Measurements from ENCODE around the gene RMDN2. TPM values are rescaled to one million over a fixed set of nuclear protein-coding genes. Genes with fewer than 3 reads are reported as not detected.

The RMDN2 gene
- total RNA-seq, 2 experiments from 2014 or later, result 1.4 to 2.6 TPM

GRCh38 chr2:37885329-37885993 is 39.6 kb upstream of the RMDN2 start:
- ATAC-seq (no peak), DNase-seq (no peak)
- Mint-ChIP-seq H3K9me3 (no peaks in the 10 kb centered on the region), H3K4me3 (no peak overlapping the region), H3K27me3 (peaks cover 23% of the 10 kb centered on the region), H3K27ac (no peak overlapping the region), H3K4me1 (ENCODE audit: low read depth) (peaks cover 15% of the 10 kb centered on the region), H3K36me3 (ENCODE audit: low read depth) (no peaks in the 10 kb centered on the region)
- CTCF ChIA-PET, result interaction anchor here (0.7 to 3.9 kb wide), 6 partner anchors 8 to 717 kb away, joined by 3 to 19 read pairs (median 4); no protein-coding TSS in a partner anchor
- intact Hi-C loops (cut with micrococcal nuclease), result no loop called here
- POLR2A ChIA-PET, result interaction anchor here (1.2 kb wide), 1 partner anchor 87 kb away, joined by 3 read pairs; no protein-coding TSS in a partner anchor
- no peak for TF ChIP-seq CTCF (IDR thresholded peaks at IDR 0.05)

GRCh38 chr2:37886745-37887144 is 38.3 kb upstream of the RMDN2 start:
- peaks cover 17% of the 10 kb centered on the region for H3K27me3 Mint-ChIP-seq
- no peak for TF ChIP-seq CTCF (IDR thresholded peaks at IDR 0.05)
- ChIA-PET POLR2A (no interaction called here), CTCF (interaction anchor here (2.3 to 3.9 kb wide), 3 partner anchors 10 to 490 kb away, joined by 9 to 19 read pairs (median 17); no protein-coding TSS in a partner anchor)
- no peaks in the 10 kb centered on the region for H3K9me3 Mint-ChIP-seq
- ATAC-seq, result no peak
- no peaks in the 10 kb centered on the region for H3K36me3 Mint-ChIP-seq (ENCODE audit: low read depth)
- H3K4me1 Mint-ChIP-seq (ENCODE audit: low read depth), result peaks cover 20% of the 10 kb centered on the region
- no peak overlapping the region for H3K4me3 Mint-ChIP-seq
- H3K27ac Mint-ChIP-seq, result no peak overlapping the region
- intact Hi-C loops (cut with micrococcal nuclease), result no loop called here
- DNase-seq, result no peak

- no peak for ATAC-seq
- ChIA-PET POLR2A (no interaction called here), CTCF (interaction anchor here (2.3 to 3.9 kb wide), 3 partner anchors 10 to 491 kb away, joined by 9 to 19 read pairs (median 17); no protein-coding TSS in a partner anchor)
- no peak overlapping the region for H3K4me3 Mint-ChIP-seq
- no peaks in the 10 kb centered on the region for H3K9me3 Mint-ChIP-seq
- peaks cover 17% of the 10 kb centered on the region for H3K27me3 Mint-ChIP-seq
- DNase-seq, result no peak
- no peak for TF ChIP-seq CTCF (IDR thresholded peaks at IDR 0.05)
- no peak overlapping the region for H3K27ac Mint-ChIP-seq
- intact Hi-C loops (cut with micrococcal nuclease), result no loop called here
- peaks cover 21% of the 10 kb centered on the region for H3K4me1 Mint-ChIP-seq (ENCODE audit: low read depth)
- no peaks in the 10 kb centered on the region for H3K36me3 Mint-ChIP-seq (ENCODE audit: low read depth)
These were observed 37.8 kb upstream of the RMDN2 start for GRCh38 chr2:37887286-37887685.

- ATAC-seq, result peak; percentile 77
These were observed 34.1 kb upstream of the RMDN2 start for GRCh38 chr2:37890893-37891495.

More at GRCh38 chr2:37890893-37891495, 34.1 kb upstream of the RMDN2 start:
- peak; percentile 77 for DNase-seq
- H3K36me3 Mint-ChIP-seq (ENCODE audit: low read depth), result no peaks in the 10 kb centered on the region
- H3K4me1 Mint-ChIP-seq (ENCODE audit: low read depth), result peaks cover 36% of the 10 kb centered on the region
- H3K4me3 Mint-ChIP-seq, result no peak overlapping the region
- intact Hi-C loops (cut with micrococcal nuclease), result no loop called here
- peaks cover 3% of the 10 kb centered on the region for H3K27me3 Mint-ChIP-seq
- no peak overlapping the region for H3K27ac Mint-ChIP-seq
- TF ChIP-seq CTCF (IDR thresholded peaks at IDR 0.05), result peak; percentile 87
- CTCF ChIA-PET, result interaction anchor here (0.6 to 4.4 kb wide), 23 partner anchors 9 to 606 kb away, joined by 3 to 36 read pairs (median 4); partner anchors contain the start of gene RMDN2
- no peaks in the 10 kb centered on the region for H3K9me3 Mint-ChIP-seq
- POLR2A ChIA-PET, result interaction anchor here (1.0 kb wide), 1 partner anchor 43 kb away, joined by 3 read pairs; no protein-coding TSS in a partner anchor

All from activated CD8-positive, alpha-beta T cell treated with anti-CD3 and anti-CD28 coated beads for 36 hours (primary cell).